ENCODE results near the gene AKAP13.

The AKAP13 gene

DNA sequence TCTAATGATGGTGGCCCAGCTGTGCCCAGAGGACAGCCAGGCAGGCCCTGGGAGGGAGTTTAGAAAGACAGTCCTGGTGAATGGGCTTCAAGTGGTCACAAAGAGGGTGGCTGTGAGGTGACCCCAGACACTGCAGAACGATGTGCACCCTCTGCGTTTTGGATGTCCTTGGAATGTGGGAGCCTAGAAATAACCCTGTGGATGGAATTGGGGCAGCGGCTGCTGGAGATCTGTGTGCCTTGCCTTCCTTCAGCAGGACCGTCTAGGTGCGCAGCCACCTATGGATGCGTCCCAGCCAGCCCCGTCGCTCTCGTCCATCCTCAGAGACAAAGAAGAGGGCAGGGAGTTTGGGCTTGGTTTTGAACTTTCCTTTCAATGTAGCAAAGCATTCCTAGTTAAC is 367.8 kb downstream of the AKAP13 start:
- no peak for DNase-seq

DNA sequence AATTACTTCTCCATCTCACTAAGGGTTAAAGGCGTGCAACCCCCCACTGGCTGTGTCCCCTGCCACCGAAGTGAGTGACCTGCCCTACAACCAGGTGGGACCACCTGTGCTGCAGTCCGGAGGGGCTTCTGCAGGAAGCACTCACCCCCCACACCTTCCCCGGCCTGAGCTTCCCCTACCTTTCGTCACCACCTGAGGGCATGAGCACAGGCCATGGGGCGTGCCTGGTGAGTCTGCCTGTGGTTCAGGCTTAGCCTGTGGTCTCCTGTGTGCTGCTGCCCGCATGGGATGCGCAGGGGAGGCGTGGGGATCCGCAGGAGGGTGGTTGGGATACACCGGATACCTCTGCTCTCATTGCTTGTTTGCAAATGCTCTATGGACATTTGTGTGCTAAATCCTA is 368.3 kb downstream of the AKAP13 start:
- DNase-seq: no peak

DNA sequence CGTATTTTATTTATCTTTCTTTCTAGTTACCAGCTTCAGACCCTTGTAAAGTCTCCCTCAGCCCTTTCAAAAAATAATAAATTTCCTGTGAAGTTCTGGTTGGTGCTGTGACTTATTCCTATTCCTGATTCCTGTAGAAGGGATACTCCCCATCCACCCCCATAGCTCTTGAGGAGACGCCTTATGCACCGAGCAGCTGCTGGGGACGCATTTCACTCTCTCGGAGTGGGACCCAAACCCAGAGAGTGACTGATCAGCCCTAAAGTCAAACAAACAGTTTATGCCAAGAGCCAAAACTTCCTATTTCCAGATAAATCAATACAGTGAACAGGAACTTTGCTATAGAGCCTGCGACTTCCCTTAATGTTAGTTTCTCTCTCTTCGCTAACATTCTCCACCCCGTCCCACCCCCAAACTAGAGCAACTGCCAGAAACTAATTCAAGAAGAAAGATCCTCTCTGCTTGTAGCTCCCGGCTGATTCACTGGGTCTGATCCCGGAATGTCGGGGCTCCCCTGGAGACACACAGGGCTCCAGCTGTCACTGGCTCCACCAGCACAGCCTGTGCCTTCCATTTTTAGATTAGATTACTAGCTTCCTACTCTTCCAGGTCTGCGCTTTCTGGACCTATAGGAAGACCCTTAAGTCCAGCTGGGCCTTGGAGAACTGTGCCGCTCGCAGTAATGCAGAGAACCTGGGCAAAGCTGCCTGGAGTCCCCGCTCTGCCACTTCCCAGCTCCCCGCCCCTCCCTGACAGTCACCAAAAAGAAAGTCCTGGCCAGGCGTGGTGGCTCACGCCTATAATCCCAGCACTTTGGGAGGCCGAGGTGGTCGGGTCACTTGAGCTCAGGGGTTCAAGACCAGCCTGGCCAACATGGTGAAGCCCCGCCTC is 369.1 kb downstream of the AKAP13 start:
- DNase-seq: no peak

DNA sequence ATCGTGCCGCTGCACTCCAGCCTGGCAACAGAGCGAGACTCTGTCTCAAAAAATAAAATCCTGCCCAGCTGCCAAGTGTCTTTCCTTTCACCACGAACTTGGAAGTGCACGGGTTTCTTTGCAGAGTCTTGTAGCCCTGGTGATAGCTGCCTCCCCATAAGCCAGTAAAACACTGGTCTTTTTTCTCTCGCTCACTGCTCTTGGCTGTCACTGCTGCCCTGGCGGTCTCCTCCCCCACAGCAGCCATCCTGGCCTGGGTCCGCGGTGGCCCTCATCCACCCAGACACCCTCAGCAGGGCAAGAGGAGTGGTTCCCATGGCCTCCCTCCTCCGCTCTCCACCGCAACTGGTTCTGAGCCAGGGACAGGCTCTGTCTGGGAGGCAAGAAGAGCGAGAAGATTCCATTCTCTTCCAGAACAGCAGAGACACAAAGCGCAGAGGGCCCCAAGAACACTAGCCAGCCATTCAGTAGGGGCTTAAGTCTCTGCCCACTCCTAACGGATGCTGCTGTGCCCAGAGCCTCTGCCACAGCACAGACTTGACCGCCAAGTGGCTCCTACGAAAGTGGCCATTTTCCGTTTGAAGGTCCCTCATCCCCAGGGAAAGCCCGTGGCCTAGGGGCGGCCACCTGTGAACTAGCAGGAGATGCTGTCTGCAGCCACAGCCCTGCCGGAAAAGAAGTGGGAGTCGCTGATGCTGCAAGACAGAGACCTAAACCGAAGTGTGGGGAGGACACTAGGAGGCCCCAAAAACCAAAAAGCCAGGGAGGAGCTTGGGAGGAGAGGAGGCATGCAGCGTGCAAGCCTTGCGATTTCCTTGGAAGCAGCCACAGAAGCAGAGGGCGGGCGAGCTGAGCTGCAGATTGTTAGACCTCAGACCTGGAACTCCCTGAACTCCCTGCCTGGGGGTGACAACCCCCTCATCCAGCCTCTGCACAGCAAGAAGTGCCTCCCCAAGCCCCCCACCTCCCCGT is 370.2 kb downstream of the AKAP13 start:
- DNase-seq: no peak

GRCh38 chr15:85751291-85752123 is 371.1 kb downstream of the AKAP13 start:
- DNase-seq: no peak

DNA sequence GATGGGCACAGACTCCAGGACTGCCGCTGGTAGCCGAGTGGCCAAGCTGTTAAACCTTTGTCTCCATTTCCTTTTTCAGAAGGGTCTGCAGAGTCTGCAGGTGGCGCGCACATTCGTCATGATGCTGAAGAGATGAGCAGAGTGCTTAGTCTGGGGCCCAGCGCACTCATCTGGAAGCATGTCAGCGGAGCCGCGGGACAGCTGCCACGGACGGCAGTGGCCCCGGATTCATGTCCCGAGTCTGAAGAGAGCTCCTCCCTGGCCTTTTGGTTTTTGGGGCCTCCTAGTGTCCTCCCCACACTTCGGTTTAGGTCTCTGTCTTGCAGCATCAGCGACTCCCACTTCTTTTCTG is 371.7 kb downstream of the AKAP13 start:
- no peak for DNase-seq

- DNase-seq: peak; percentile 17
These were observed 372.1 kb downstream of the AKAP13 start for GRCh38 chr15:85752491-85752961.

DNA sequence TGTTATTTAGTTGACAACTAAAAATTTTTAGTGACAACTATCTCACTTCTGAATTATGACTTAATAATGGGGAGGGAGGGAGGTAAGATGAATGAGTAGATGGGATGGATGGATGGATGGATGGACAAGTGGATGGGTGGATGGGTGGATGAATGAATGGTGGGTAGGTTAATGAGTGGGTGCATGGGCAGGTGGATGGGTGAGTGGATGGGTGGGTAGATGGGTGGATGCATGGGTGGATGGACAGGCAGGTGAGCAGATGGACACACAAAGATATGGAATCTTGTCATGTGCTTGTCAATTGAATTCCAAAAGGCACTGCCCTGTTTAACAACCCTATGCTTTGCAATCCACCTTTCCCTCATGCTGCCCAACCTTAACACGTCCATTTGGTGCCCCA is 372.9 kb downstream of the AKAP13 start:
- DNase-seq: no peak

DNA sequence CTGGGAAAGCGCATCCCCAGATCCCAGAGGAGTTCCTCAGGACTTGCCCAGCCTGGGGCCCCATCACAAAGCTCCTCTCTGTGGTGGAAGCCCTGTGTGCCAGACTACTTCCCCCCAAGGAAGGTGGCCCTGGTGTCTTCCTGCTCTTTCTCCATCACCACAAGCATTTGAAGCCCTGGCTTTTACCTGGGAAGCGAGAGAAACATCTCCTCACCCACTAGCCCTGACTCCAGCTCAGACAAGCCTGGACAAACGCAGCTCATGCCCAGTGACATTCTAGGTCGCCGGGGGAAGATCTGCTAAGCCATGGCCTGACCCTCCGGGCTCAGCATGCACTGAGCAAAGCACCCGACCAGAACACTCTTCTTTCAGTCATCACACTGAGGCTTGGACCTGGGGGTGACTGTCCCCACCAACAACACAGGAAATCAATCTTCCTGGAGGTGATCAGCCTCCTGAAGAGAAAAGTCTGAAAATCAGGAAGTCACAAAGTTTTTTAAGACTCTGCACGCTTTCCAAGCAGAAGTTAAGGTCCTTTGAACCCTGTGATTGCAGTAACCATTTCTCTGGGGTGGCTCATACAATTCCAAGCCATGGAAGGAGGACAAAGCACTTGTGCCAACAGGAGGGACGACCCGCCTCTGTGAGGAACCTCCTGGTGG is 373.5 kb downstream of the AKAP13 start:
- no peak for DNase-seq

DNA sequence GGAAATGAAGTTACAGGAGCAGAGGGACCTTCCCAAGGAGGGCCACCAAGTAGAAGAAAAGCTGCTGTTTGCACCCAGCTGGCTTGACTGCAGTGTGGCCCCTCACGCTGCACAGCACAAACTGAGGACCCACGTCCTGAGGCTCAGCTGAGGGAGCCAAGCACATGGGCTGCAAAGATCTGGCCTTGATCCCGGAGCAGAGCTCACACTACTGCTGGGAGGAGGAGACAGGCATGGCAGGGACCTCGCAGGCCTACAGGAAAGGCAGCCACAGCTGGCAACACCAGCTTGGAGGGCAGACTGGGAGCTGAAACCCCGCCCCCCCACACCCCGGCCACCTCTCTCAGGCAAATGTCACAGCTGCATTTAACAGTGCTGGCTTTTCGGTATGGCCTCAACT is 374.6 kb downstream of the AKAP13 start:
- DNase-seq: no peak

- DNase-seq: no peak
These were observed 375.1 kb downstream of the AKAP13 start for GRCh38 chr15:85755471-85755870.

GRCh38 chr15:85755942-85756341 is 375.5 kb downstream of the AKAP13 start:
- DNase-seq: no peak

DNA sequence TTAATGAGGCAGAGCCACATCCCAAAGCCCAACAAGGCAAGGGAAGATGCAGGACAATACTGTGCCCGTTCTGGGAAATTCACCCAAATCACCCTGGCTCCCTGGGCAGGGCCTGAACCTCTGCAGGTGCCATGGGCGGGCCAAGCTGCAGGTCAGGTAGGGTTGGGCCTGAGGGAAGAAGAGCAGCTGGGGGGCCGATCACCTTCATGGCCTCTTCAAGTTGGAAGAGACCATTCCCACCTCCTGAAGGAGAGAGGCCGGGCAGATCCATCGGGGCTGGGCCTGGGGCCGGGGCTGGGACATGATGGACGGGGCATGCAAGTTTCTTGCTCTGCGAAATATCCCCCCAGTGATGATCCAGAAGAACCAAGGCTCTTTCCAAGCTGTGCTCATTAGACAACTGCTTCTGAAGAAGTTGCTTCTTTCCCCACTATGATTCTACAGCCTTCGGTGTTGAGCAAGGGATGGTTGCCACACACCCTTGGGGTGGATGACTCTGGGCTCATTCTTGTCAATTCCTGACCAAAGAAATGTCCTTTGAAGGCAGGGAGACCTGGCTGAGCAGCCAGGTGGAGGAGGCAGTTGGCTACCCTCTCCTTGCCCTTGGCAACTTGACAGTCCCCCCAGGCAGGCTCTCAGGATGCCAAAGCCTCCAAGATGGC is 376.1 kb downstream of the AKAP13 start:
- no peak for DNase-seq

DNA sequence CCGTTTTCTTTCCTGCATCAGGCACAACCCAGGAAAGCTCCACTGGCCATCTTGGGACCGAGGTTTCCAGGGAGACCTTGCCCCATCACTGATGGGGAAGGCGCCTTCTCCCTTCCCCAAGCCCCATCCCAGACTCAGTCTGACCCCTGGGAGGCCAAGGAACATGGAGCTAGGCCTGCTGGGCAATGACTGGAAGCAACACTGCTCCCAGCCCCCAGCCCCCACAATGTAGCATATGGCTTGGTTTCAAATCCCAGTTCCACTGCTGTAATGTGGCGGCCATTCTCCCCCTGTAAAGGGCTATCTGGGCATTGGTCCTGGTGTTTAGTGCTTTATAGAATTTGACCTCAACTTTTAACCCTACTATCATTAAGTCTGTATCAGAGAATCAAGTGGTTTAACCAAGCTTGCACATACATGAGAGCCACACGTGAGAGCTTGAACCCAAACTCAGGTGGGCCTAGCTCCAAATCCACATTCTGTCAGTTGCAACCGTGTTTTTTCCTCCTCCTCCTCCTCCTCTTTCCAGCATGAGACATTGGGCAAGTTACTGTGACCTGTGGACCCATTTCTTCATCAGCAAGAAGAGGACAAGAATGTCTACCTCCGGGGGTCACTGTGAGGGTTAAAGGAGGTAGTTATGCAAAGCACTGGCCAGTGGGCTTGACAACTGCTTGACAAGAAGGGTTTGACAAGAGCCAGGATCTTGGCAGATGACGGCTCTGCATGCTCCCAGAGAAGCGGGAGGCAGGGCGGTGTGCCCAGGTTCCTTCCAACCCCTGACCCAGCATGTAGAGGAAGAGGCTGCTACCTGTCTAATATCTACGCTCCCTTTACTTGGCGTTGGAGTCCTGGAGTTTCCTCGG is 376.9 kb downstream of the AKAP13 start:
- no peak for DNase-seq

DNA sequence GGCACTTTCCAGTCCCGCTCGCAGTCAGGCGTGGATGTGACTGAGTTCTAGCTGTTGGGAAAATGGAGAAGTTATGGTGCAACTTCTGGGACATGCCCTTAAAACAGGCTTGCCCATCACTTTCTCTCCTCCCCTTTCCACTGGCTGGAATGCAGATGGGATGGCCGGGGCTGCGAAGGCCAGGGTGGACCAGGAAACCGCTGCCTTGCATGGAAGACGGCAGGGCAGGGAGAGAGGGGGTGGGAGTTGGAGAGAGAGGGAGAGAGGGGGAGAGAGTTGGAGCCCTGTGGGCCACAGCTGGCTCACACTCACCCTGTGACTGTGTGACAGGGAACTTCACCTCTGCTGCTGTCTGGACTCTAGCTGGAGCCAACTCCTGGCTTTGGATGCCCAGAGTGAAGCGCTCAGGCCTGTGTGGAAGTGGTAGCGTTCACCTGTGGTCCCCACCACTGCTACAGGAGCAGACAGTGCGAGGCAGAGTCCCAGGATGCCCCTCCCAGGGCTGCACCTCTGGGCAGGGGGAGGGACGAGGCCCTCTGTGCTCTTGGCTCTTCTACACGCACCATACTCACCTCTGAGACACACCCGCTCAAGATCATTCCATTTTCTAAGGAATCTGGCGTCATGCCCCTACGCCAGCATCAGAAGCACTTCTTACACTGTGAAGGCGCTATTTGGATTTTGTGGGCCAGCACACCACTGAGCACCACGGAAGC is 377.7 kb downstream of the AKAP13 start:
- no peak for DNase-seq

DNA sequence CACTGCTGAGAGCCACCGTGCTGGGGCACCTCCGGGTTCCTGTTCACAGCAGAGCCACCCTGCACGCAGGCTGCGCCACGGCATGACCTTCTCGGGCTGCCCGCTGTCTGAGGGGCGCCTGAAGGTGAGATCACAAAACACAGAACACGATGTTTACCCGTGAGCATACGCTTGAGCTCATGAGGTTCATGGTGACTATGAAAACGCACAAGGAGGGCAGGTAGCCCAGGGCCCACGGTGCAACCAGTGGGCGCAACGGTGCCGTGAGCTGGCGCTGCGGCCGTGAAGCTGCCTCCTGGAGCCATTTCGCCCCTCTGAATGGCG is 378.2 kb downstream of the AKAP13 start:
- DNase-seq: no peak

DNA sequence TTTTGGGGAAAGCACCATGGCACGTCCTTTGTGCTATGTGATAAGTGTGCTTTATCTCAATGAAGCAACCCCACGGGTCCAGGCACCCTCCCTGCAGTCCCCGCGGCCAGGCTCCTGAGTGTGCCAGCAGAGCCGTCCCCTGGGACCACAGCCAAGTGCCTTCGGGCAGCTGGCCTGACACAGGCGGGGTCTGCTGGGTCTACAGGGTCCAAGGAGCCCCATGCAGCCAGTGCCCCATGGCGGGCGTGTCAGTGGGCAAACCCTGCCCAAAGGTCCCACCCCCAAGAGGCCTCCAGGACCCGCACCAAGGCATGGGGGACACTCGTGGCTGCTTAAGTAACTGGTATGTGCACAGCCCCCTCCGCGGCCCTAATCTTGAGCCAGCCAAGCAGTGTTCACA is 379.0 kb downstream of the AKAP13 start:
- peak; percentile 88 for DNase-seq

DNA sequence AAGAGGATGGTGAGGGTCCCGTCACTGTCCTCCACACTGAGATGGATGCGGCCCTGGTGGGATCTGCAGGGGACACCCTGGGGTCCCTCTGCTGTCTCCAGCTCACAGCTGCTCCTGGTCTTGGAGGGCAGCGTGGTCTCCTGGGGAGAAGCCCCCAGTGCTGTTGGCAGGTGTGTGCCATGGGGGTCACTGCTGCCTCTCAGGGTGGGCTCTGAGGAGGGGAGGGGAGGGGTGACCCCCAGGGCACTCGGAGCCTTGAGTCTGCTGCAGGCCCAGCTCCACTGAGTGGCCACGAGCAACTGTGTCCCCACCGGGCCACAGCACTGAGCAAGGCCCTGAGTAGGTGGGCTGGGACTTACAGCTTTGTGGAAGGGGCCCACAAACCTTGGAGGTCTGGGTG is 379.6 kb downstream of the AKAP13 start:
- DNase-seq: no peak

- peak; percentile 5 for DNase-seq
These were observed 380.3 kb downstream of the AKAP13 start for GRCh38 chr15:85760531-85761371.
